GM18519 (cell line): ENCODE results near the gene DPH6.
"Not testable (repeated sequence)": the region's sequence is repeated elsewhere in the genome, so short reads cannot be mapped to it uniquely, and the experiment has no call there.

ENCODE experiments used
- ATAC-seq: cut with Tn5 transposase; IDR thresholded peaks from one replicate; pipeline ENCODE4 v1.9.1; 2021; ENCODE audit warnings: mild to moderate bottlenecking, moderate library complexity; ENCODE audit not compliant: unreplicated experiment, low FRiP score

DPH6 gene

GRCh38 chr15:35442742-35443141, 103.2 kb downstream of the DPH6 start:
- no peak for ATAC-seq

DNA sequence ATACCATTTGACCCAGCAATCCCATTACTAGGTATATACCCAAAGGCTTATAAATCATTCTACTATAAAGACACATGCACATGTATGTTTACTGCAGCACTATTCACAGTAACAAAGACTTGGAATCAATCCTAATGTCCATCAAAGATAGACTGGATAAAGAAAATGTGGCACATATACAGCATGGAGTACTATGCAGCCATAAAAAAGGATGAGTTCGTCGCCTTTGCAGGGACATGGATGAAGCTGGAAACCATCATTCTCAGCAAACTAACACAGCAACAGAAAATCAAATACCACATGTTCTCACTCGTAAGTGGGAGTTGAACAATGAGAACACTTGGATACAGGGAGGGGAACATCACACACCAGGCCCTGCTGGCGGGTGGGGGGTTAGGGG, 104.7 kb downstream of the DPH6 start:
- ATAC-seq, result not testable (repeated sequence)

- no peak for ATAC-seq
Observed at GRCh38 chr15:35440265-35440664, 105.7 kb downstream of the DPH6 start.

GRCh38 chr15:35439291-35439690, 106.7 kb downstream of the DPH6 start:
- no peak for ATAC-seq

DNA sequence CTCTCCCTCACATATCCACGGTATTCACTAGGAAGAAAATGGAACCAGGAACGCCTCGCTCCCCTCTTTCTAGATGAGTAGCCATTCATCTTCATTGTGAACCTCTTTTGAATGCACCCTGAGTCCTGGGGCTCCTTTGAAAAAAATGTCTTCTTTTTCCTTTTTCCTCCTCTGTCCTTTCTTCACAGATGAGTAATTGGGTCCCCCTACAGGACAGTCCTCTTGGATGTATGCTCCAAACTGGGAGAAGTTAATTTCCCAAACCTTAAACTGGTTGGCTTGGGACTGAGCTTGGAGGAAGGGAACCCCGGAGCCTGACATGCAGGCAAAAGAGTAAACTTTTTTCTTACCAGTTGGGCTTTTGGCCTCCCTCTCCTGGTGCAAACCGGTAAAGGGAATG, 108.8 kb downstream of the DPH6 start:
- ATAC-seq, result no peak

DNA sequence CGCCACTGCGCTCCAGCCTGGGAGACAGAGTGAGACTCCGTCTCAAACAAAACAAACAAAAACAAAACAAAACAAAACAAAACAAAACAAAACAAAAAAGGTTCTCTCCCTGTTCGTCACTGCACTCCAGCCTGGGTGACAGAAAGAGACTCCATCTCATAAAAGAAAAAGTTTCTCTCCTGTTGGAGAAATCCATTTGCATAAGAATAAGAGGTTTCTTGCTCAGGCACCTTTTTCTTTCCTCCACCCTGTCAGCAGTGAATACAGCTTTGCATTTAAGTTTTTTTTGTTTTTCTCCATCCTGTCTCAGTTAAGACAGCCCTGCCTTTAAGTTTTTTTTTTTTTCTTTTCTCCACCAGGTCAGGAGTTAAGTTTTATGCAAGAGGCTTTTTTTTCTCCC, 109.5 kb downstream of the DPH6 start:
- no peak for ATAC-seq

- no peak for ATAC-seq
Observed at GRCh38 chr15:35431281-35431680, 114.7 kb downstream of the DPH6 start.

DNA sequence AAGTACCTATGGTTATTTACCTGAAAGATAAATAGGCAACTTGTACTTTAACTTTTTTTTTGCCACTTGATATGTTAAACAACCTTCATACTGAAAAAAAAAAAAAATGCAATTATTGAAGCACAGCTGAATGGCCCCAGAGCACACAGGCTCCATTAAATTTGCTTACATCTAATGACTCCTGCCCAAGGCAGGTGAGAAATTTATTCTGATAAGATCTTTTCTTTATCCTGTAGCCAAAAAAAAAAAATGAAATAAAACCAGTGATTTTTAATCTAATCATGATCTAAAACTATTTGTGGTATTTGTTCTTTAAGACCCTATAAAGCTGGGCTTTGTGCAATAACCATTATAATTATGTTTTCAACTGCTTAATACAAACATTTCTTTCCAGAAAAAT, 115.7 kb downstream of the DPH6 start:
- ATAC-seq, result no peak

- no peak for ATAC-seq
Observed at GRCh38 chr15:35427496-35427895, 118.5 kb downstream of the DPH6 start.

- ATAC-seq, result no peak
Observed at GRCh38 chr15:35427091-35427490, 118.9 kb downstream of the DPH6 start.

GRCh38 chr15:35410775-35411174, 135.2 kb downstream of the DPH6 start:
- ATAC-seq, result no peak

GRCh38 chr15:35399901-35400300, 146.1 kb downstream of the DPH6 start:
- no peak for ATAC-seq

DNA sequence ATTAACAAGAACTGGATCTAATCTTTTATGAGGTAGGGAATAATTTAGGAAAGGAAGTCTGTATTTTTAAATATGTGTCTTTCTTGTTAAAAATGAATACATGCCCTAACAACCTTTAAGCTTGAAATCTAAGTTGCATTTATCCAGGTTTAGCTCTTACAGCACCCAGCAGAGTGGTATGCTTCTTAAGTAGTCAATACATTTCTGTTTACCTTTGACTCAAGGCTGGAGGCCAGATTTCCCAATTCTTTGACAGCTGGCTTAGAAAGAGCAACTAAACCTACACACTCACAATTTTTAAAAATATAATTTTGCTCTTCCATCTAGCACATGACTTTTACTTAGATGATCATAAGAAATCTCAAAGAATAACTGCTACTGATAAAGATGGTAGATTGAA, 148.9 kb downstream of the DPH6 start:
- ATAC-seq, result no peak

DNA sequence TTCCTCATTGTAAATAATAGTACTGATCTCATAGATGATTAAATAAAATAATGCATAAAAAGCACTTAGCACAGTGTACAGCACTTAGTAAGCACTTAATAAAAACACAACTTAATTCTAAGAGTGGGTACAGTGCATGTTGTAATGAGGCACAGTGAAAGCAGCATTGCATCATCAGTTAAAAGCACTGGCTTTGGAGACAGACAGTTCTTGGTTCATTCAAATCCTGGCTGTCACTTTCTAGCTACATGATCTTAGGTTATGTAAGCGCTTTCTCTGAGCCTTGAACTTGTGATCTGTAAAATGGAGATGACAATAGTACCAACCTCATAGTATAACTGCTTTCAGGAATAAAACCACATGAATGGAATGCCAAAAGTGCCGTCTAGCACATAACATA, 151.5 kb downstream of the DPH6 start:
- no peak for ATAC-seq

- no peak for ATAC-seq
Observed at GRCh38 chr15:35393398-35393797, 152.6 kb downstream of the DPH6 start.

DNA sequence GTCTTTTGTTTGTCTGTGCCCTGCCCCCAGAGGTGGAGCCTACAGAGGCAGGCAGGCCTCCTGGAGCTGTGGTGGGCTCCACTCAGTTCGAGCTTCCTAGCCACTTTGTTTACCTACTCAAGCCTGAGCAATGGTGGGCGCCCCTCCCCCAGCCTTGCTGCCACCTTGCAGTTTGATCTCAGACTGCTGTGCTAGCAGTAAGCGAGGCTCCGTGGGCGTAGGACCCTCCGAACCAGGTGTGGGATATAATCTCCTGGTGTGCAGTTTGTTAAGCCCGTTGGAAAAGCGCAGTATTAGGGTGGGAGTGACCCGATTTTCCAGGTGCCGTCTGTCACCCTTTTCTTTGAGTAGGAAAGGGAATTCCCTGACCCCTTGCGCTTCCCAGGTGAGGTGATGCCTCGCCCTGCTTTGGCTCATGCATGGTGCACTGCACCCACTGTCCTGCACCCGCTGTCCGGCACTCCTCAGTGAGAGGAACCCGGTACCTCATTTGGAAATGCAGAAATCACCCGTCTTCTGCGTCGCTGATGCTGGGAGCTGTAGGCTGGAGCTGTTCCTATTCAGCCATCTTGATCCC, 154.5 kb downstream of the DPH6 start:
- ATAC-seq, result not testable (repeated sequence)

DNA sequence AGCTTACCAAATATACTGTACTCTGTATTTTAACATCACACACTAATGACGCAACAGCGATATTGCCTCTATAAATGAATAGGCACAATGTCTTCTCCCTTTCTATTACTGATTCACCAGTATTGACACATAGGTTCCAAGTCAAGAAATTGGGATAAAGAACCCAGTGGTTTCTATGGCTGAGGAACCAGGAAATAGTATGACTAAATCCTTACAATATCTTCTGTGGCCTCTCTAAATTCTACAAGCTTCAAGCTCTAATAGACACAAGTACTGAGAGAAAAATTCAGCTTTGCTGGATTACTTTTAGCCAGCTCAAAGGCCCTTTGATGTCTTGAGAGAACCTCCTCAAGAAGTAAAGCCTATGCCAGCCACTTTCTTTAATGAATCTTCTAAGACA, 162.5 kb downstream of the DPH6 start:
- ATAC-seq, result no peak

- ATAC-seq, result no peak
Observed at GRCh38 chr15:35381328-35381727, 164.6 kb downstream of the DPH6 start.

DNA sequence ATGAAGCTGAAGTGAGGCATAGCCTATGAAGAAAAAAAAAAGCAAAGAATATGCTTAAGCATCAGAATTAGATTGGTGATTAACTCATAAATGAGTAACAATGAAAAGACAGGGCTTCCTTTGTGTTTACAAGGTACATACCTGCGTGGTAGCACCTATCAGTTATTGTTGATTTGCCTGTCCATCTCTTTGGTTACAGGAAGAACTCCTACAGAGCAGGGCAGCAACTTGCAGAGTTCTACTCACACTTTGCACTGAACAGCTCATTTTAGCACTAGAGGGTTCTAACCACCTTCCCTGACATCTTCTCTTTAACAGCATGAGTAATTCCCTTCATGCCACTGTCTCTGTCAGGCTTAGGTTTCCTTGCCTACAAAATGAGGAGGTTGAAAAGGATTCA, 166.0 kb downstream of the DPH6 start:
- no peak for ATAC-seq

GRCh38 chr15:35378454-35378853, 167.5 kb downstream of the DPH6 start:
- not testable (repeated sequence) for ATAC-seq

DNA sequence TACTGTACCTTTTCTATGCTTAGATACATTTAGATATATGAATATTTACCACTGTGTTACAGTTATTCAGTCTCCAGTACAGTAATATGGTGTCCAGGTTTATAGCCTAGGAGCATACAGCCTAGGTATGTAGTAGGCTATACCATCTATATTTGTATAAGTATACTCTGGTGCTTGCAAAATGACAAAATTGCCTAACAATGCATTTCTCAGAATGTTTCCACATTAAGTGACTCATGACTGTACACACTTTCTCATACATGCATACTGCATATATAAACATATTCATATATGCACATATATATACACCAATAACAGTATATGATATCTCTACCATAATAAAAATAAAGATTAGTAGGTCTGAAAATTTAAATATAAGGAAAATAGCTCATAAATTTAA, 169.3 kb downstream of the DPH6 start:
- ATAC-seq, result no peak

DNA sequence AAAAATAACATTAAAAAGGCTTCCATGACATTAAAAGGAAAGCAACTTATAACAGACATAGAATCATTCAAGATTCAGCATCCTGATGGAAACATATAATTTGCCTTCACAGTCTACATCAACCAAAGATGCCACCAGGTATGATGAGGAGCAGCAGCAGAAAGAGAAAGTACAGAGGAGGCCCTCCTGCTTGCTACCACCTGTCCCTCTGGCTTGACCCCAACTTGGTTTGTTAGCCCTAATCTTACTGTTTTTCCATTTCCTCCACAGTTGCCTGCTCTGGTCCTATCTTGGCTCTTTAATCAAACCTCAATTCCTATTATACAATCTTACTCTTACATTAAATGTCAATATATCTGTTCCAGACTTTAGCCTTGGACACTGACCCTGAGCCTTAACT, 171.3 kb downstream of the DPH6 start:
- no peak for ATAC-seq

DNA sequence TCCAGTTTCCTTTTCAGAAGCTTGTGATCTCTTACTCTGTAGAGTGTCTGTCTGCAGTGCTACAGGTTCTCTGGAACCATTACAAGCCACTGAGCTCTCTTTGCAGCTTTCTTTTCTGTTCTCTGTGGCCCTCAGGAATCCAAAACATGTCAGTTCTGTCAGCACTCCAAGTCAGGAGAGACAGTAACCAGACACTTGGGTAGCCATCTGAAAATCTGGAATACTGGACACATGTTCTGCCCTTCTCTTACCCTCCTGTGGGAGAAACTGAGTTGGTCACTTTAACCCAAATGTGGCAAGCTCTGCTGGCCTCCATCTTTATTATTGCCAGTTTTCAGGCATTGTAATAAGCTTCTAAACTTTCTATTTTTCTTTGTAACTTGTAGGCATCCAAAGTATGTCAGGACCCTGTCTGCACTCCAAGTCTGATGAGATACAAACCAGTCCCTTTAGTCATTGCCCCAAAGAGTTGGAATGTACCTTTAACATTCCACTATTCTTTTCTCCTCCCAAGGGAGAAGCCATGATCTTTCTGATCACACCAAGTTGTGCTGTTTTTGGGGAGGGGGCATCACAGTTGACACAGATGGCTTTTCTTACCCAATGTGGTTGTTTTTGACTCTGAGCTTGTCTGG, 183.7 kb downstream of the DPH6 start:
- ATAC-seq, result no peak
